H9 (cell line): ENCODE results near the gene ERICH2. TPM values are rescaled to one million over a fixed set of nuclear protein-coding genes. Genes with fewer than 3 reads are reported as not detected.

Experiments used
- DNase-seq: peaks from one replicate; pipeline ENCODE4 v3.0.0-alpha.2; 2017
- H2AFZ ChIP-seq: one replicate; pipeline ENCODE4 v1.6.1; 2013; ENCODE audit warnings: mild to moderate bottlenecking, low read length, control low read depth, moderate library complexity
- H2AK5ac ChIP-seq: 2 replicates; pipeline ENCODE4 v1.6.1; 2013; ENCODE audit warnings: low read length, control low read depth, mixed read lengths; ENCODE audit not compliant: insufficient read length
- H2BK120ac ChIP-seq: one replicate; pipeline ENCODE4 v1.6.1; 2013; ENCODE audit warnings: low read depth, mild to moderate bottlenecking, low read length, control low read depth, inconsistent platforms; ENCODE audit not compliant: poor library complexity, severe bottlenecking
- H2BK12ac ChIP-seq: 2 replicates; pipeline ENCODE4 v1.6.1; 2013; ENCODE audit warnings: low read length, control low read depth, mixed read lengths, low read depth; ENCODE audit not compliant: insufficient read length
- H2BK15ac ChIP-seq: 2 replicates; pipeline ENCODE4 v1.6.1; 2013; ENCODE audit warnings: low read depth, low read length, control low read depth
- H2BK20ac ChIP-seq: one replicate; pipeline ENCODE4 v1.6.1; 2013; ENCODE audit warnings: low read depth, mild to moderate bottlenecking, low read length, control low read depth, inconsistent platforms; ENCODE audit not compliant: poor library complexity, severe bottlenecking
- H2BK5ac ChIP-seq: 2 replicates; pipeline ENCODE4 v1.6.1; 2013; ENCODE audit warnings: low read length, control low read depth, mixed read lengths; ENCODE audit not compliant: insufficient read length
- H3K14ac ChIP-seq: 2 replicates; pipeline ENCODE4 v1.6.1; 2013; ENCODE audit warnings: low read length, control low read depth; ENCODE audit not compliant: insufficient read depth
- H3K18ac ChIP-seq: 2 replicates; pipeline ENCODE4 v1.6.1; 2013; ENCODE audit warnings: low read depth, mild to moderate bottlenecking, mixed read lengths, low read length, control low read depth; ENCODE audit not compliant: insufficient read length
- H3K23ac ChIP-seq: 2 replicates; pipeline ENCODE4 v1.6.1; 2013; ENCODE audit warnings: low read length, control low read depth, mixed read lengths, low read depth; ENCODE audit not compliant: insufficient read length
- H3K23me2 ChIP-seq: 2 replicates; pipeline ENCODE4 v1.6.1; 2013; ENCODE audit warnings: low read depth, mild to moderate bottlenecking, mixed read lengths, low read length, control low read depth; ENCODE audit not compliant: insufficient read length, poor library complexity, severe bottlenecking
- H3K27ac ChIP-seq: 2 replicates; pipeline ENCODE4 v1.5.1; 2013; ENCODE audit warnings: low read length, control low read depth, mixed read lengths, low read depth; ENCODE audit not compliant: insufficient read length
- H3K27me3 ChIP-seq: 2 replicates; pipeline ENCODE4 v1.6.1; 2013; ENCODE audit warnings: low read length, control low read depth, inconsistent platforms; ENCODE audit not compliant: insufficient read depth
- H3K4ac ChIP-seq: 2 replicates; pipeline ENCODE4 v1.6.1; 2013; ENCODE audit warnings: low read depth, mild to moderate bottlenecking, control low read depth, inconsistent platforms, low read length, moderate library complexity
- H3K4me1 ChIP-seq: 2 replicates; pipeline ENCODE4 v1.6.1; 2013; ENCODE audit warnings: low read length, control low read depth, inconsistent platforms; ENCODE audit not compliant: insufficient read depth
- H3K4me2 ChIP-seq: 2 replicates; pipeline ENCODE4 v1.6.1; 2013; ENCODE audit warnings: low read length, control low read depth, mixed read lengths; ENCODE audit not compliant: insufficient read length, insufficient read depth
- H3K56ac ChIP-seq: 2 replicates; pipeline ENCODE4 v1.6.1; 2013; ENCODE audit warnings: low read depth, mild to moderate bottlenecking, mixed read lengths, low read length, control low read depth; ENCODE audit not compliant: insufficient read length
- H3K79me1 ChIP-seq: 2 replicates; pipeline ENCODE4 v1.6.1; 2013; ENCODE audit warnings: low read depth, mild to moderate bottlenecking, moderate library complexity, low read length, control low read depth, inconsistent platforms; ENCODE audit not compliant: insufficient read depth, poor library complexity, severe bottlenecking
- H3K79me2 ChIP-seq: 2 replicates; pipeline ENCODE4 v1.6.1; 2013; ENCODE audit warnings: low read length, control low read depth, inconsistent platforms; ENCODE audit not compliant: insufficient read depth
- H3K9ac ChIP-seq: 2 replicates; pipeline ENCODE4 v1.6.1; 2013; ENCODE audit warnings: low read length, control low read depth, mixed read lengths; ENCODE audit not compliant: insufficient read length; ENCODE audit errors: extremely low read depth
- H3K9me3 ChIP-seq: one replicate; pipeline ENCODE4 v1.6.1; 2013; ENCODE audit warnings: low read depth, low read length, inconsistent platforms; ENCODE audit not compliant: control insufficient read depth
- H3T11ph ChIP-seq: one replicate; pipeline ENCODE4 v1.6.1; 2013; ENCODE audit warnings: mild to moderate bottlenecking, low read length, control low read depth, inconsistent platforms
- H4K20me1 ChIP-seq: one replicate; pipeline ENCODE4 v1.6.1; 2013; ENCODE audit not compliant: control insufficient read depth, insufficient read length, insufficient read depth
- H4K5ac ChIP-seq: 2 replicates; pipeline ENCODE4 v1.6.1; 2013; ENCODE audit warnings: low read depth, mild to moderate bottlenecking, mixed read lengths, low read length, control low read depth; ENCODE audit not compliant: insufficient read length
- H4K8ac ChIP-seq: replicated peaks from 2 replicates; pipeline ENCODE4 v1.6.1; 2013; ENCODE audit warnings: low read length, control low read depth, mixed read lengths, low read depth; ENCODE audit not compliant: insufficient read length
- H4K91ac ChIP-seq: 2 replicates; pipeline ENCODE4 v1.6.1; 2013; ENCODE audit warnings: low read depth, mild to moderate bottlenecking, moderate library complexity, mixed read lengths, low read length, control low read depth; ENCODE audit not compliant: insufficient read length
- H3K27ac Mint-ChIP-seq, 3 experiments: 2 replicates in 2 of 3; 3 replicates in 1 of 3; pipeline ENCODE4 v1.8.0; 2020 to 2021; ENCODE audit warnings: mixed read lengths in 3 of 3, mild to moderate bottlenecking in 1 of 3, moderate library complexity in 1 of 3
- H3K27me3 Mint-ChIP-seq: 2 replicates; pipeline ENCODE4 v1.8.0; 2021; ENCODE audit warnings: low read depth, mild to moderate bottlenecking, moderate library complexity, mixed read lengths
- H3K36me3 Mint-ChIP-seq, 3 experiments: 2 replicates in 2 of 3; 3 replicates in 1 of 3; pipeline ENCODE4 v1.8.0; 2020 to 2021; ENCODE audit warnings: low read depth in 3 of 3, mixed read lengths in 3 of 3; ENCODE audit not compliant: insufficient read depth in 1 of 3
- H3K4me1 Mint-ChIP-seq, 2 experiments: 2 replicates each; pipeline ENCODE4 v1.8.0; 2020; ENCODE audit warnings: mixed read lengths in 2 of 2
- H3K4me3 Mint-ChIP-seq, 2 experiments: 2 replicates in 1 of 2; 3 replicates in 1 of 2; pipeline ENCODE4 v1.8.0; 2020 to 2021; ENCODE audit warnings: mild to moderate bottlenecking in 2 of 2, mixed read lengths in 2 of 2, moderate library complexity in 1 of 2
- H3K9me3 Mint-ChIP-seq, 2 experiments: 2 replicates in 1 of 2; 3 replicates in 1 of 2; pipeline ENCODE4 v1.8.0; 2020; ENCODE audit warnings: mild to moderate bottlenecking in 2 of 2, mixed read lengths in 2 of 2, moderate library complexity in 1 of 2
- CTCF ChIP-seq: fragments of 200-600 bp; sonication (generic); conservative IDR thresholded peaks from 3 replicates; pipeline ENCODE4 v1.8.0; 2021; ENCODE audit warnings: antibody characterized with exemption, mild to moderate bottlenecking
- WGBS: extraction: QIAGEN DNeasy Blood & Tissue Kit; methylation state at CpG from one replicate; pipeline ENCODE4 v1.1.7; 2013; ENCODE audit warnings: missing lambda C conversion rate, low lambda C conversion rate, mixed read lengths; ENCODE audit not compliant: insufficient read length; ENCODE audit errors: extremely low coverage; 5-methylcytosine and 5-hydroxymethylcytosine counted together
- total RNA-seq: library from RNA; stranded (reverse); gene quantifications from 2 replicates; pipeline ENCODE4 v1.2.1, GENCODE V29; 2021

Gene ERICH2
- total RNA-seq, 1 experiment from 2014 or later: 1.2 TPM

- H2BK120ac ChIP-seq: no peak overlapping the region
- H4K20me1 ChIP-seq: no peaks in the 10 kb centered on the region
- H3K27me3 Mint-ChIP-seq: no peaks in the 10 kb centered on the region
- no peak overlapping the region for H2BK12ac ChIP-seq
- no peaks in the 10 kb centered on the region for H3K79me2 ChIP-seq
- no peak overlapping the region for H3K27ac Mint-ChIP-seq
- no peaks in the 10 kb centered on the region for H3K23me2 ChIP-seq
- H3K4ac ChIP-seq: no peak overlapping the region
- H3K79me1 ChIP-seq: no peaks in the 10 kb centered on the region
- no peak for TF ChIP-seq CTCF
- H3K18ac ChIP-seq: no peak overlapping the region
- no peak overlapping the region for H3K14ac ChIP-seq
- no peak overlapping the region for H3K4me2 ChIP-seq
- no peaks in the 10 kb centered on the region for H3K9me3 ChIP-seq
- no peak for DNase-seq
- WGBS: no CpG with 5 or more reads among the region's 1 CpG
- H3K56ac ChIP-seq: no peak overlapping the region
- no peak overlapping the region for H4K8ac ChIP-seq
- H3K27me3 ChIP-seq: no peaks in the 10 kb centered on the region
- no peak overlapping the region for H2AK5ac ChIP-seq
- H3K4me3 Mint-ChIP-seq: no peak overlapping the region
- H4K91ac ChIP-seq: no peak overlapping the region
- H3K9me3 Mint-ChIP-seq: no peaks in the 10 kb centered on the region; a peak in 1 of 5 replicates
- H3K23ac ChIP-seq: no peak overlapping the region
- no peak overlapping the region for H3K27ac ChIP-seq
- no peak overlapping the region for H4K5ac ChIP-seq
- no peak overlapping the region for H2BK5ac ChIP-seq
- no peak overlapping the region for H2BK20ac ChIP-seq
- H3K4me1 ChIP-seq: no peaks in the 10 kb centered on the region
- H3K9ac ChIP-seq: no peak overlapping the region
- H2AFZ ChIP-seq: no peak overlapping the region
- H3T11ph ChIP-seq: no peak overlapping the region
- H3K36me3 Mint-ChIP-seq: no peaks in the 10 kb centered on the region
- H3K4me1 Mint-ChIP-seq: no peaks in the 10 kb centered on the region
- H2BK15ac ChIP-seq: no peak overlapping the region
Observed at GRCh38 chr2:170783549-170783948, 13.4 kb downstream of the ERICH2 start.
